Ovary (tissue), 9 donors: ENCODE data around the gene MAD1L1. TPM values are rescaled to one million over a fixed set of nuclear protein-coding genes. Genes with fewer than 3 reads are reported as not detected.

Experiments used
- DNase-seq, 5 donors: peaks; one replicate each; pipeline ENCODE4 v3.0.0-alpha.2; 2019 to 2020
- H3K27ac ChIP-seq, 2 donors: fragments of 200-600 bp; one replicate each; pipeline versions ENCODE4 v1.5.1 to v1.8.0; 2019 to 2022
- H3K27me3 ChIP-seq: fragments of 200-600 bp; one replicate; pipeline ENCODE4 v1.8.0; 2022
- H3K36me3 ChIP-seq: fragments of 200-600 bp; sonication (generic); one replicate; pipeline ENCODE4 v1.5.1; 2019
- H3K4me1 ChIP-seq: one replicate; pipeline ENCODE4 v1.8.1; 2013; ENCODE audit warnings: mild to moderate bottlenecking, moderate library complexity; ENCODE audit not compliant: insufficient read depth
- H3K4me3 ChIP-seq: fragments of 200-600 bp; sonication (generic); one replicate; pipeline ENCODE4 v1.5.1; 2017
- H3K9me3 ChIP-seq, 2 donors: fragments of 200-600 bp in 1 of 2; sonication (generic) in 1 of 2; one replicate each; pipeline versions ENCODE4 v1.5.1 to v1.8.1; 2013 to 2019; ENCODE audit warnings: mild to moderate bottlenecking in 1 of 2, moderate library complexity in 1 of 2
- EP300 ChIP-seq: sonication (generic); formaldehyde crosslinking; IDR thresholded peaks from one replicate; pipeline ENCODE4 v1.6.1; 2017; ENCODE audit warnings: antibody characterized with exemption
- POLR2A ChIP-seq: fragments of 450-650 bp; IDR thresholded peaks from one replicate; pipeline ENCODE4 v1.6.1; 2017; ENCODE audit warnings: antibody characterized with exemption, mild to moderate bottlenecking, moderate library complexity
- WGBS, 3 donors: extraction: QIAGEN DNeasy Blood & Tissue Kit in 1 of 3; methylation state at CpG; one replicate each; pipeline versions ENCODE4 v1.1.5 to v1.1.7; 2013 to 2017; 5-methylcytosine and 5-hydroxymethylcytosine counted together
- intact Hi-C, 4 donors: fragments of 100-400 bp; cut with DNase I; formaldehyde crosslinking; loops; one replicate each; pipeline versions ENCODE4 v1.11.0 to v1.15.1; 2022 to 2023
- polyA plus RNA-seq, 2 donors: library from polyadenylated mRNA; stranded (reverse); fragments of 200-250 nt in 1 of 2; fragments of 350-450 nt in 1 of 2; fragmentation: Illumina TruSeq in 1 of 2; extraction: RNeasy Lipid Tissue Mini Kit (QIAGEN cat#74804) in 1 of 2; gene quantifications; one replicate each; pipeline ENCODE4 v1.2.3, GENCODE V29; 2013 to 2014
- total RNA-seq, 7 donors: library from RNA; depleted of rRNA in 2 of 7; stranded (reverse); fragments of >200 nt in 2 of 7; fragmentation: NEBNext Ultra II Directional in 3 of 7; extraction: Animal tissue kit (Norgen Biotek cat#: 25700) in 3 of 7; gene quantifications; one replicate each; pipeline versions ENCODE4 v1.1.0 to v1.2.4, GENCODE V29; 2016 to 2023
- TF ChIP-seq, protein P1 (sequence below), 3 donors: fragments of 450-650 bp in 2 of 3; fragments of 200-600 bp in 1 of 3; IDR thresholded peaks; one replicate each; pipeline versions ENCODE4 v1.5.1 to v1.8.0; 2016 to 2022; ENCODE audit warnings: antibody characterized with exemption in 3 of 3, mild to moderate bottlenecking in 1 of 3
- donor health status: DM: no; HTN: no; CAD: no; lungs with moderate emphysema.
- donor health status: DM: no; HTN: no; CAD: no.
- donor health status: Bipolar disorder and iron deficiency.
- donor health status: DM: yes; HTN: yes; CAD: no.
- donor health status: DM: no; HTN: no; CAD: no.
- donor health status: DM: yes; HTN: yes; CAD: no.

MAD1L1 gene
- total and polyA plus RNA-seq, 9 donors, result 5.9 to 36.6 (median 22.8) TPM

DNA sequence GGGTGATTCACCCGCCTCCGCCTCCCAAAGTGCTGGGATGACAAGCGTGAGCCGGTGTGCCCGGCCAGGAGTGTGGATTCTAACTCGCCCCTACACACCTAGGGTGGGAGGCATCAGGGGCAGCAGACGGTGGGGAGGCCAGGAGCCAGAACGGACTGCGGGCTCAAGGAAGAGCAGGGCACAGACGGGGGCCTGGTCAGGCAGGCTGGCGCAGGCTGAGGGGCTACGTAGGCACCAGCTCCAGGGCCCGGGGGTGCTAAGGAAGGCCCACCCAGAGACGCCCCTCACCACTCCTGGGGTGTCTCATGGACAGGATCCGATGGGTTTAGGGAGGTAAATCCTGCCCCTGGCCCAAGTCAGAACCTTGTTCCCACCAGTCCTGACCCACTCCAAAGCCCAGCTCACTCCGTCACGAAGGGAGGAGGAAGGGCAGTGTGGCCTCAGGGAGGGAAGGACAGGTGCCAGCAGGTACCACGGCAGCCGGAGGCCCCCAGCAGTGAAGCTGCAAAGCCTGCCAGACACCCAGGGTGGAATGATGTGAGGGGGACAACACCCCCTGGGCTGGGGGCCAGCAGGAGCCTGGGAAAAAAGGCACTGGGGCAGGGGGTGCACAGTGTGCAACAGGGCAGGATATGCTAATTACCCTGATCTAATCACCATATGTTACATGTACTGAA, 251.4 kb downstream of the MAD1L1 start:
- TF ChIP-seq EP300, result no peak
- TF ChIP-seq, protein P1, sequence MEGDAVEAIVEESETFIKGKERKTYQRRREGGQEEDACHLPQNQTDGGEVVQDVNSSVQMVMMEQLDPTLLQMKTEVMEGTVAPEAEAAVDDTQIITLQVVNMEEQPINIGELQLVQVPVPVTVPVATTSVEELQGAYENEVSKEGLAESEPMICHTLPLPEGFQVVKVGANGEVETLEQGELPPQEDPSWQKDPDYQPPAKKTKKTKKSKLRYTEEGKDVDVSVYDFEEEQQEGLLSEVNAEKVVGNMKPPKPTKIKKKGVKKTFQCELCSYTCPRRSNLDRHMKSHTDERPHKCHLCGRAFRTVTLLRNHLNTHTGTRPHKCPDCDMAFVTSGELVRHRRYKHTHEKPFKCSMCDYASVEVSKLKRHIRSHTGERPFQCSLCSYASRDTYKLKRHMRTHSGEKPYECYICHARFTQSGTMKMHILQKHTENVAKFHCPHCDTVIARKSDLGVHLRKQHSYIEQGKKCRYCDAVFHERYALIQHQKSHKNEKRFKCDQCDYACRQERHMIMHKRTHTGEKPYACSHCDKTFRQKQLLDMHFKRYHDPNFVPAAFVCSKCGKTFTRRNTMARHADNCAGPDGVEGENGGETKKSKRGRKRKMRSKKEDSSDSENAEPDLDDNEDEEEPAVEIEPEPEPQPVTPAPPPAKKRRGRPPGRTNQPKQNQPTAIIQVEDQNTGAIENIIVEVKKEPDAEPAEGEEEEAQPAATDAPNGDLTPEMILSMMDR (IDR thresholded peaks at IDR 0.05), result no peak
- H3K4me1 ChIP-seq, result no peaks in the 10 kb centered on the region
- intact Hi-C loops, result no loop called here
- no peaks in the 10 kb centered on the region for H3K27me3 ChIP-seq
- WGBS, 3 donors, result 85 to 93% (median 90%) methylated on average over 19 of the region's 19 CpGs
- no peaks in the 10 kb centered on the region for H3K9me3 ChIP-seq
- no peak overlapping the region for H3K4me3 ChIP-seq
- no peak overlapping the region for H3K27ac ChIP-seq
- DNase-seq, result peak in 1 of 5 donors; percentile 13
- no peaks in the 10 kb centered on the region for H3K36me3 ChIP-seq

DNA sequence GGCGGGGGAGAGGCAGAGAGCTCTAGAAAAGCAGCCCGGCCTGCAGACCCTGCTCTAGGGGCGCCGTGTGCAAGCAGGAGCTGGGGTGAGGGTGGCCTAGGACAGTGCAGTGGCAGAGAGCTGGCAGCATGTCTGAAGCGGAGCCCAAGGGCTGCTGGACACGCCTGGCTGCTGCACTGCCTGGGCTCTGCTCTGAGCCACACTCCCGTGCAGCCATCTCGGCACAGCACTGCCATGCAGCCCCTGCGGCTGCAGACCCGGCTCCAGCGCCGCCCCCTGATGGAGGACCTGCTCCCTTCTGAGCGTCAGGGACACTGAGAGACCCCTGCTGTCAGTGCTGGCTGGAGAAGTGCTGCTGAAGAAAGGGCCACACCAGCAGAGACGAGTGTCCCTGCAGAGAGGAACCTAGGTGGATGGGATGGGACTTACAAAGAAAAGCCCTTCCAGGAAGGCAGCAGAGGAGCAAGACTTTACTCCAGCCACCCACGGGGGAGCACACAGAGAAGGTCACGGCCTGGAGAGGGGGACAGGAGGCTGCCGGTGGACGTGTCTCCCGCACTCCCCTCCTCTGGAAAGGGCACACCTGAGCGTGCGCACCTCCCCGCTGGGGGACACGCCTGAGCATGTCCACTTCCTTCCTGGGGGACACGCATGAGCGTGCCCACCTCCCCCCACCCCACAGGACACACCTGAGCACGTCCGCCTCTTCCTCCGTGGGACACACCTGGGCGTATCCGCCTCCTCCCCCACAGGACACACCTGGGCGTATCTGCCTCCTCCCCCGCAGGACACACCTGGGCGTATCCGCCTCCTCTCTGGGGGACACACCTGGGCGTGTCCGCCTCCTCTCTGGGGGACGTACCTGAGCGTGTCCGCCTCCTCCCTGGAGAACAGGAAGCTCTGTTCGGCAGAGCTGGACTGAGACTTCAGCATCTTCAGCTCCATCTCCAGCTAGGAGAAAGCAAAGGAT, 252.9 kb downstream of the MAD1L1 start:
- Histone ChIP-seq H3K36me3 (no peaks in the 10 kb centered on the region), H3K27me3 (no peaks in the 10 kb centered on the region), H3K9me3 (no peaks in the 10 kb centered on the region), H3K4me1 (no peaks in the 10 kb centered on the region), H3K27ac (no peak overlapping the region), H3K4me3 (no peak overlapping the region)
- 87 to 92% (median 91%) methylated on average over 38 to 40 of the region's 40 CpGs for WGBS, 3 donors
- TF ChIP-seq POLR2A, result no peak
- no peak for TF ChIP-seq EP300
- TF ChIP-seq, protein P1 (IDR thresholded peaks at IDR 0.05), result no peak
- DNase-seq, result no peak
- intact Hi-C loops, result no loop called here

DNA sequence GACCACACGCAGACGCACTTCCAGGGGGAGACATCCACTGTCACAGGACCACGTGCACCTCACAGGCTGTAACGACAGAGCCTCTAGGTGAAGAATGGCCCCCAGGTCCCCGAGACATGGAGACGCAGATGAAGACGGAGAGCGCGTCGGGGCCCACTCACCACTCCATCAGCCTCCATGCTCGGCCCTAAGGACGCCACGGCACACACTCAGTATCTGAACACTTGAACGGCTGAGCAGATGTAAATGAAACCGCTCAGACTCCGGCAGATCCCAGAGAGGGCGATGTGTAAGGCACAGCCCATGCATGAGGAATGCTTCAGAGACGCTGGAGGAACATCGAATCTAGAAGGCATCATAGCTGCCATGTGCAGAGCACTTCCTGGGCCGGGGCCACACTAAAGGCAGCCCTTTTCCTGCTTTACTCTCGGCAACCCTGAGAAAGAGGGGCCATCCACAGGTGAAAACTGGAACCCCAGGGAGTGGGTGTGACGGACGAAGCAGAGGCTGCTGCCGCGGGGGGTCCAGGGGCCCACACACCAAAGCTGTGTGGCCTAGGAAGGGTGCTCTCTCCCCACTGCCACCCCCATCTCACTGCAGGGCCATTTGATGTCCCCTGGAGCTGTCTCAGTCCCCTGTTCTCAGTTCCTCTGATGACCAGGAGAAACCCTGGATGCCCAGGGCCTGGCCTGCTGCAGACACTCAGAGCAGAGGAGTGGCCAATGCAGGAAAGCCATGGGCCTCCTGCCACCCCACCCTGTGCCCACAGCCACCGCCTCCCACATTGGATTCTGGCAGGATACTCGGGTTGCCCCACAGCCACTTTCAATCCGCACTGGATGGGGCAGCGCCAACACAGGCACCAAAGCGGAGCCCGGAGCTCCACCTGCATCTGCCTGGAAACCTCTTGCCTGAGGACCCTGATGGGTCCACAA, 253.8 kb downstream of the MAD1L1 start:
- Histone ChIP-seq H3K9me3 (no peaks in the 10 kb centered on the region), H3K4me3 (no peak overlapping the region), H3K36me3 (no peaks in the 10 kb centered on the region), H3K4me1 (no peaks in the 10 kb centered on the region), H3K27ac (no peak overlapping the region), H3K27me3 (no peaks in the 10 kb centered on the region)
- TF ChIP-seq, protein P1 (IDR thresholded peaks at IDR 0.05), result no peak
- TF ChIP-seq POLR2A, result no peak
- TF ChIP-seq EP300, result no peak
- WGBS, 3 donors, result 95 to 97% (median 96%) methylated on average over 31 of the region's 31 CpGs
- no peak for DNase-seq
- intact Hi-C loops, result no loop called here

DNA sequence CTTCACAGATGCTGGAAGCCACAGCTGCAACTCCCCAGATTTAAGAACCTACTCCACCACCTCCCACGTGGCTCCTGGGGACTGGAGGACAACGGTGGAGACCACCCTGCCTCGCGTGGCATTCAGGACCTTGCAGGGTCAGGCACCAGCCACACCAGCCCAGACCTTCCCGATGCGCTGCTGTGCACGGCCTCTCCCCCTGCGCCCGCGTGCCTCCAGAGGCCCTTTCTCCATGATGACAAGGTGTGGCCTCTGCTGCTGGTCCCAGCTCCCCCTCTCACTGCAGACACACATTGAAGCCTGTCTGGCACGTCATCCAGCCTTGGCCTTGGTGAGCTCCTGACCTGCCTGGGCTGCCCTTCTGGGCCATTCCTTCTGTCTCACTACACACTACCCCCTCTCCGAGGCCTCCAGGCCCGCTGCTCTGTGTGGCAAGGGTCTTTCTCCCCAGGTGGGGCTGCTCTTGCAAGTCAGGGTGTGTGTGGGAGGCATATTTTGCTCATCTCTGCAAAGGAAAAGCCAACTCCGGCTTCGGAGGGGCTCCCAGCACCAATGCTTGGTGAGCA, 254.8 kb downstream of the MAD1L1 start:
- intact Hi-C loops, result no loop called here
- 85 to 92% (median 86%) methylated on average over 15 of the region's 15 CpGs for WGBS, 3 donors
- H3K27ac ChIP-seq, result no peak overlapping the region
- H3K4me1 ChIP-seq, result no peaks in the 10 kb centered on the region
- H3K9me3 ChIP-seq, result no peaks in the 10 kb centered on the region
- H3K4me3 ChIP-seq, result no peak overlapping the region
- no peaks in the 10 kb centered on the region for H3K27me3 ChIP-seq
- no peaks in the 10 kb centered on the region for H3K36me3 ChIP-seq
- TF ChIP-seq, protein P1 (IDR thresholded peaks at IDR 0.05), result no peak
- TF ChIP-seq POLR2A, result no peak
- TF ChIP-seq EP300, result no peak
- DNase-seq, result no peak
